DMS114 treated with DMSO at 0.1 percent for 48 hours (cell line): ENCODE measurements around the gene SHQ1.

Experiments
- DNase-seq: peaks from one replicate; lab custom pipeline; 2025; ENCODE audit not compliant: unreplicated experiment; lab: John Stamatoyannopoulos, UW

Gene SHQ1

GRCh38 chr3:72847751-72848702 lies at the start of gene SHQ1:
Gene SHQ1, minus strand, starts transcription at chr3:72848445. Its CDS starts 105 bp downstream, at chr3:72848340.
- peak; percentile 69 for DNase-seq

GRCh38 chr3:72897758-72898007 lies 49.4 kb upstream of the SHQ1 start:
- no peak for DNase-seq

- DNase-seq = no peak
Measured at GRCh38 chr3:72896996-72897757, 48.9 kb upstream of the SHQ1 start.

- DNase-seq = no peak
Measured at GRCh38 chr3:72894976-72895552, 46.8 kb upstream of the SHQ1 start.

GRCh38 chr3:72892870-72893269 lies 44.6 kb upstream of the SHQ1 start:
- no peak for DNase-seq

GRCh38 chr3:72892081-72892775 lies 44.0 kb upstream of the SHQ1 start:
- DNase-seq = no peak

GRCh38 chr3:72891053-72891855 lies 43.0 kb upstream of the SHQ1 start:
- no peak for DNase-seq

GRCh38 chr3:72890166-72890925 lies 42.1 kb upstream of the SHQ1 start:
- no peak for DNase-seq

GRCh38 chr3:72889310-72890165 lies 41.3 kb upstream of the SHQ1 start:
- DNase-seq = no peak

GRCh38 chr3:72888546-72889309 lies 40.5 kb upstream of the SHQ1 start:
- DNase-seq = peak; percentile 2

GRCh38 chr3:72887705-72888545 lies 39.7 kb upstream of the SHQ1 start, which contains the start of gene GXYLT2:
Gene GXYLT2, plus strand, starts transcription at chr3:72888046. Its CDS starts 188 bp downstream, at chr3:72888234.
- peak; percentile 17 for DNase-seq

- DNase-seq = peak; percentile 1
Measured at GRCh38 chr3:72887343-72887704, 39.1 kb upstream of the SHQ1 start.

GRCh38 chr3:72872183-72872582 lies 23.9 kb upstream of the SHQ1 start:
- DNase-seq = no peak

- no peak for DNase-seq
Measured at GRCh38 chr3:72862314-72863090, 14.3 kb upstream of the SHQ1 start.

- no peak for DNase-seq
Measured at GRCh38 chr3:72860846-72861245, 12.6 kb upstream of the SHQ1 start.

- DNase-seq = no peak
Measured at GRCh38 chr3:72860053-72860452, 11.8 kb upstream of the SHQ1 start.
